ENCODE data around the gene SKI. TPM values are rescaled to one million over a fixed set of nuclear protein-coding genes. Genes with fewer than 3 reads are reported as not detected.
A peak's percentile ranks its signal among the peaks of the same experiment; 100 is the strongest.

Gene SKI
- total RNA-seq, 1 donor: 48.9 TPM

DNA sequence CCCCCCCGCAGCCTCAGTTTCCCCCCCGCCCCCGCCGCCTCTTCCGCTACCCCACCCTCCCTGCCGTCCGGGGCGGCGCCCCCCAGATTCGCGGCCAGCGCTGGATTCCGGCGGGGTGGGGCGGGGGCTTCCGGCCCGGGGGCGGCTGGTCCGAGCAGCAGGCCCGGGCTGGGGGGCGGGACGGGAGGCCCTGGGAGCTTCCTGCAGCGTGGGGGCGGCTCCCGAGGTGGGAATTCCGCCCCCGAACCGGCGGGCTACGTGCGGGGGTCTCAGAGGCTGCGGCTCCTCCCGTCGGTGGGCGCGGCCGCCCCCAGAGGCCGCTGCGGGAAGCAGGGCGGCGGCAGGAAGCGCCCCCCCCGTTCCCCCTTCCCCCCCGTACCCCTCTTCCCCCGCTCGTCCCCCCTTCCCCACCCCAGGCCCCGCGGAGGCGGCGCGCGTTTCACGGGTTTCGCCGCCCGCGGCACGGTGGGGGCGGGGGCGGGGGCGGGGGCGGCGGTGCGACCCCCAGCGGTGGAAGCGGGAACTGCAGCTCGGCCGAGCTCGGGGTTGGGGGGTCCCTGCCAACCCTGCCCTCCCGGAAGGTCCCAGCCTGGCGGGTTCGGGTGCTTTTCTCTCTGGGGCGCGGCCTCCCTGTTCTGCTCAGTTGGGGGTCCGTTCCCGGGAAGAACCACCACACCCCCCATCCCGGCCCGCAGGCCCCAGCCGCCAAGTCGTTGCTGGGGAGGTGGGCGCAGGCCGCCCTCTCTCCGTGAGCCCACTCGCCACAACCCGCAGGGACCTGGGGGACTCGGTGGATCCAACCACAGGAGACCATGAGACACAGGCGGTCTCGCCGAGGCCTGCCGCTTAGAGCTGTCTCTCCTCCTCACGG lies 86.9 kb downstream of the SKI start:
- H3K27me3 ChIP-seq (ENCODE audit: insufficient read depth, low read length): no peaks in the 10 kb centered on the region
- peaks cover 3% of the 10 kb centered on the region for H3K36me3 ChIP-seq (ENCODE audit: insufficient read depth, low read length)
- no peak overlapping the region for H3K27ac ChIP-seq (ENCODE audit: low read depth, low read length)
- H3K79me2 ChIP-seq (ENCODE audit: insufficient read depth, low read length): peaks cover 11% of the 10 kb centered on the region
- H3K4me1 ChIP-seq (ENCODE audit: insufficient read depth, low read length): peaks cover 13% of the 10 kb centered on the region
- peak overlapping the region; percentile 68 for H3K4me2 ChIP-seq (ENCODE audit: insufficient read depth, low read length)
- H4K20me1 ChIP-seq (ENCODE audit: insufficient read depth, low read length): peaks cover 11% of the 10 kb centered on the region
- TF ChIP-seq CTCF (IDR thresholded peaks at IDR 0.05; ENCODE audit: extremely low read depth, low read depth, low read length): peak; percentile 31
- H3K9me3 ChIP-seq (ENCODE audit: low read depth, low read length): no peaks in the 10 kb centered on the region
- peak; percentile 99 for DNase-seq (ENCODE audit: insufficient read length, low spot score, missing footprints)
- H3K4me3 ChIP-seq (ENCODE audit: insufficient read depth, low read length): peak overlapping the region; percentile 60
- no peak overlapping the region for H2AFZ ChIP-seq (ENCODE audit: low read length)

GRCh38 chr1:2315674-2316450 lies 87.7 kb downstream of the SKI start:
- Histone ChIP-seq H3K4me2 (ENCODE audit: insufficient read depth, low read length) (no peak overlapping the region), H3K27ac (ENCODE audit: low read depth, low read length) (peak overlapping the region; percentile 42), H3K9me3 (ENCODE audit: low read depth, low read length) (no peaks in the 10 kb centered on the region), H3K27me3 (ENCODE audit: insufficient read depth, low read length) (no peaks in the 10 kb centered on the region), H3K4me1 (ENCODE audit: insufficient read depth, low read length) (peaks cover 16% of the 10 kb centered on the region), H3K79me2 (ENCODE audit: insufficient read depth, low read length) (peaks cover 7% of the 10 kb centered on the region), H2AFZ (ENCODE audit: low read length) (no peak overlapping the region), H4K20me1 (ENCODE audit: insufficient read depth, low read length) (peaks cover 3% of the 10 kb centered on the region), H3K36me3 (ENCODE audit: insufficient read depth, low read length) (no peaks in the 10 kb centered on the region), H3K4me3 (ENCODE audit: insufficient read depth, low read length) (no peak overlapping the region)
- no peak for TF ChIP-seq CTCF (IDR thresholded peaks at IDR 0.05; ENCODE audit: extremely low read depth, low read depth, low read length)
- peak; percentile 93 for DNase-seq (ENCODE audit: insufficient read length, low spot score, missing footprints)

GRCh38 chr1:2316451-2316961 lies 88.4 kb downstream of the SKI start:
- Histone ChIP-seq H3K27me3 (ENCODE audit: insufficient read depth, low read length) (no peaks in the 10 kb centered on the region), H3K4me1 (ENCODE audit: insufficient read depth, low read length) (peaks cover 22% of the 10 kb centered on the region), H3K36me3 (ENCODE audit: insufficient read depth, low read length) (no peaks in the 10 kb centered on the region), H3K27ac (ENCODE audit: low read depth, low read length) (peak overlapping the region; percentile 42), H3K4me2 (ENCODE audit: insufficient read depth, low read length) (no peak overlapping the region), H3K4me3 (ENCODE audit: insufficient read depth, low read length) (no peak overlapping the region), H2AFZ (ENCODE audit: low read length) (no peak overlapping the region), H4K20me1 (ENCODE audit: insufficient read depth, low read length) (no peaks in the 10 kb centered on the region), H3K79me2 (ENCODE audit: insufficient read depth, low read length) (peaks cover 3% of the 10 kb centered on the region), H3K9me3 (ENCODE audit: low read depth, low read length) (no peaks in the 10 kb centered on the region)
- DNase-seq (ENCODE audit: insufficient read length, low spot score, missing footprints): peak; percentile 97
- no peak for TF ChIP-seq CTCF (IDR thresholded peaks at IDR 0.05; ENCODE audit: extremely low read depth, low read depth, low read length)
